GM23338 (cell line): ENCODE results near the gene UBE2H.

Source experiments
- CREB1 ChIP-seq: fragments of 250-450 bp; sonication (Bioruptor Pico); IDR thresholded peaks from 2 replicates; pipeline ENCODE4 v1.5.0; 2020; ENCODE audit warnings: low read depth, mild to moderate bottlenecking, moderate library complexity
- CTCF ChIP-seq, 2 experiments: fragments of 200-600 bp in 1 of 2; sonication (generic) in 1 of 2; conservative IDR thresholded peaks; 2 replicates each; pipeline versions ENCODE4 v1.5.1 to v1.6.1; 2016 to 2017; ENCODE audit warnings: antibody characterized with exemption in 2 of 2, low read depth in 2 of 2, mild to moderate bottlenecking in 2 of 2, moderate library complexity in 1 of 2
- ETS1 ChIP-seq: IDR thresholded peaks from 2 replicates; pipeline ENCODE4 v1.6.1; 2016; ENCODE audit warnings: antibody characterized with exemption
- EZH2 ChIP-seq: fragments of 200-600 bp; sonication (generic); IDR thresholded peaks from one replicate; pipeline ENCODE4 v1.8.0; 2017; ENCODE audit warnings: antibody characterized with exemption, mild to moderate bottlenecking, low read depth; ENCODE audit not compliant: unreplicated experiment
- EZH2phosphoT487 ChIP-seq: fragments of 200-600 bp; sonication (generic); IDR thresholded peaks from one replicate; pipeline ENCODE4 v1.8.1; 2018; ENCODE audit warnings: antibody characterized with exemption; ENCODE audit not compliant: unreplicated experiment
- JUNB ChIP-seq: IDR thresholded peaks from one replicate; pipeline ENCODE4 v1.6.1; 2016; ENCODE audit warnings: antibody characterized with exemption; ENCODE audit not compliant: unreplicated experiment
- NANOG ChIP-seq: IDR thresholded peaks from 2 replicates; pipeline ENCODE4 v1.6.1; 2016; ENCODE audit warnings: antibody characterized with exemption, borderline replicate concordance
- POLR2AphosphoS5 ChIP-seq: IDR thresholded peaks from 2 replicates; pipeline ENCODE4 v1.6.1; 2016; ENCODE audit warnings: antibody characterized with exemption, low read depth
- REST ChIP-seq: IDR thresholded peaks from one replicate; pipeline ENCODE4 v1.6.1; 2018; ENCODE audit warnings: antibody characterized with exemption; ENCODE audit not compliant: unreplicated experiment
- STAT1 ChIP-seq: IDR thresholded peaks from one replicate; pipeline ENCODE4 v1.6.1; 2016; ENCODE audit warnings: antibody characterized with exemption; ENCODE audit not compliant: unreplicated experiment
- ZNF114 ChIP-seq: fragments of 250-450 bp; sonication (Bioruptor Pico); IDR thresholded peaks from 2 replicates; pipeline ENCODE4 v1.5.0; 2020; ENCODE audit warnings: mild to moderate bottlenecking, moderate library complexity
- ZNF331 ChIP-seq: fragments of 250-450 bp; sonication (Bioruptor Pico); IDR thresholded peaks from 2 replicates; pipeline ENCODE4 v1.5.0; 2020; ENCODE audit warnings: low read depth, mild to moderate bottlenecking, moderate library complexity
- ZNF462 ChIP-seq: fragments of 250-450 bp; sonication (Bioruptor Pico); IDR thresholded peaks from 2 replicates; pipeline ENCODE4 v1.5.0; 2020; ENCODE audit warnings: mild to moderate bottlenecking, moderate library complexity

GRCh38 chr7:129865925-129866201 lies 86.9 kb downstream of the UBE2H start:
- TF ChIP-seq POLR2AphosphoS5 = no peak
- TF ChIP-seq CTCF (conservative IDR thresholded peaks at IDR 0.05; ENCODE audit: low read depth in 2 of 2) = no peak
- no peak for TF ChIP-seq CREB1
- TF ChIP-seq EZH2phosphoT487 = no peak
- TF ChIP-seq REST = no peak
- no peak for TF ChIP-seq ETS1
- TF ChIP-seq EZH2 = no peak
- no peak for TF ChIP-seq NANOG
- TF ChIP-seq ZNF114 (CRISPR knock-in tag) = no peak
- no peak for TF ChIP-seq JUNB
- TF ChIP-seq ZNF462 (CRISPR knock-in tag) = no peak
- TF ChIP-seq STAT1 = no peak
- TF ChIP-seq ZNF331 (CRISPR knock-in tag) = no peak
